Epithelial cell of proximal tubule (primary cell): Measurements from ENCODE around the gene TPCN1. TPM values are rescaled to one million over a fixed set of nuclear protein-coding genes. Genes with fewer than 3 reads are reported as not detected.
A peak's percentile ranks its signal among the peaks of the same experiment; 100 is the strongest.

Experiments used
- DNase-seq: peaks from one replicate; pipeline ENCODE4 v3.0.0-alpha.2; 2011; ENCODE audit warnings: low read depth
- H3K4me3 ChIP-seq: 2 replicates; pipeline ENCODE4 v1.5.1; 2011; ENCODE audit warnings: low read depth, mild to moderate bottlenecking, low read length
- total RNA-seq: library from RNA; depleted of rRNA; stranded (reverse); fragments of >200 nt; gene quantifications from 2 replicates; pipeline ENCODE4 v1.2.3, GENCODE V29; 2015
- TF ChIP-seq, protein P1 (sequence below): conservative IDR thresholded peaks from 2 replicates; pipeline ENCODE4 v1.5.1; 2012; ENCODE audit warnings: low read depth, mild to moderate bottlenecking, low read length

The TPCN1 gene
- total RNA-seq, 1 donor from 2014 or later: 32.0 TPM

DNA sequence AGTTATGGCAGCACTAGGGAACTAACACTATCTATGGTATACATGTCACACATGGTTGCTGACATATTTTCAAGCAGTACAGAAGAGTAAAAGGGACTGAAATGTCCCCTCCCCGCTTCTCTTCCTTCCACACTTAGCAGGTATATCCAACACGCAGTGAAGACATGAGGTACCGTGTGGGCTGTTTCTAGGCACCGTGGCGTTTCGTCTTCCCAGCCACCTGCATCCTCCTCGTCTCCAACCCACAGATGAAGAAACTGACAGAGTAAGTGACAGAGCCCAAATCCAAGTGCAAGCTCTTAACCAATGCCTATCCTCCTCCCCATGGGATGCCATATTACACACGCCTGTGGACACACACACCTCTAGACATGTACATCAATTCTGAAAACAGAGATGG, 81.2 kb downstream of the TPCN1 start:
- H3K4me3 ChIP-seq: no peak overlapping the region
- no peak for DNase-seq
- TF ChIP-seq, protein P1, sequence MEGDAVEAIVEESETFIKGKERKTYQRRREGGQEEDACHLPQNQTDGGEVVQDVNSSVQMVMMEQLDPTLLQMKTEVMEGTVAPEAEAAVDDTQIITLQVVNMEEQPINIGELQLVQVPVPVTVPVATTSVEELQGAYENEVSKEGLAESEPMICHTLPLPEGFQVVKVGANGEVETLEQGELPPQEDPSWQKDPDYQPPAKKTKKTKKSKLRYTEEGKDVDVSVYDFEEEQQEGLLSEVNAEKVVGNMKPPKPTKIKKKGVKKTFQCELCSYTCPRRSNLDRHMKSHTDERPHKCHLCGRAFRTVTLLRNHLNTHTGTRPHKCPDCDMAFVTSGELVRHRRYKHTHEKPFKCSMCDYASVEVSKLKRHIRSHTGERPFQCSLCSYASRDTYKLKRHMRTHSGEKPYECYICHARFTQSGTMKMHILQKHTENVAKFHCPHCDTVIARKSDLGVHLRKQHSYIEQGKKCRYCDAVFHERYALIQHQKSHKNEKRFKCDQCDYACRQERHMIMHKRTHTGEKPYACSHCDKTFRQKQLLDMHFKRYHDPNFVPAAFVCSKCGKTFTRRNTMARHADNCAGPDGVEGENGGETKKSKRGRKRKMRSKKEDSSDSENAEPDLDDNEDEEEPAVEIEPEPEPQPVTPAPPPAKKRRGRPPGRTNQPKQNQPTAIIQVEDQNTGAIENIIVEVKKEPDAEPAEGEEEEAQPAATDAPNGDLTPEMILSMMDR: no peak

DNA sequence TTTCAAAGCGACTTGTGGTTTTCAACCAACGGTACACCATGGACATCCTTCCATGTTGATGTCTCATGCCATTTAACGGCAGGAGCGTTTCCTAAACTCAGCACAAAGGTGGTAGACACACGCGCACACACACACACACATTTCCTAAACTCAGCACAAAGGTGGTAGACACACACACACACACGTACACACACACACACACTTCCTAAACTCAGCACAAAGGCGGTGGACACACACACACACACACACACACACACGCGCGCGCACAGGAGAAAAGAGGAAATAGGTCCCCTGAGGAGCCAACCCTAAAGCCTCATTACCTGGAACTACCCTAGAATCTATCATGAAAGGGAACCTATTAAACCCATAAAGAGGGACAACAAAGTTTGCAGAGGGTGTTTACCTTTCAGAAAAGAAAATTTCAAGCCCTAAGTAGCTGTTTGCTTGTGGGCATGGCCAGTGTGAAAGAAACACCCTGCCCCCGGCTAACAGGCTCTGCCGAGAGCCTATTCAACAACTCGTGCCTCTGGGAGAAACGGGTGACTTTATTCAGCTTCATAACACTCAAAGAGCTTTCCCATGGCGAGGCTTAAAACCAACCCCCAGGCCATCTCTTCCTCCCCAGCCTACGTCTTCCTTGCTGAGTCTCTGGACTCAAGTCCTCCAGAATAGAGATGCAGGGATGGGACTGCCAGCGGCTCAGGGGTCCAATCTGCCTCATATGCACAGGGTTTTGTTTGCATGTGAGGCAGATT, 81.8 kb downstream of the TPCN1 start:
- TF ChIP-seq, protein P1: no peak
- DNase-seq: no peak
- no peak overlapping the region for H3K4me3 ChIP-seq

DNA sequence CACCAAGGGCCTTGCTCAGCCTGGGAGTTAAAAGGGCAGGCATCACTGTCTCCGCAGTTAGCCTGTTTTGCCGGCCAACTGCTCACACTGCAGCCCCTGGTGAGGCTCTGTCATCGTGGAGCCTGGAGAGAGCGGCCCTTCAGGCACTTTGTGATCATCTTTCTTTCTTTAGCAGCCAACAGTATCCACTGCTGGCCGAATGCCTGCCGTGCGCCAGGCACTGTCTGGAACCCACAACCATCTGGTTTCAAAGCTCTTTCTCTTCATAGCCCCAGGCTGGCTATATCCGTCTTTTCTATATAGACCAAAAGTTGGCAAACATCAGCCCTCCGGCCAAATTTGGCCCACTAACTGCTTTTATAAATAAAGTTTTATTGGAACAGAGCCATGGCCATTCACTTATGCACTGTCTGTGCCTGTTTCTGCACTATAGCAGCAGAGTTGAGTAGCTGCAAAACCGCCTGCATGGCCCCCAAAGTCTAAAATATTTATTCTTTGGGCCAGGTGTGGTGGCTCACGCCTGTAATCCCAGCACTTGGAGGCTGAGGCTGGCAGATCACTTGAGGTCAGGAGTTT, 84.1 kb downstream of the TPCN1 start:
- DNase-seq: no peak
- H3K4me3 ChIP-seq: no peak overlapping the region
- TF ChIP-seq, protein P1: no peak

DNA sequence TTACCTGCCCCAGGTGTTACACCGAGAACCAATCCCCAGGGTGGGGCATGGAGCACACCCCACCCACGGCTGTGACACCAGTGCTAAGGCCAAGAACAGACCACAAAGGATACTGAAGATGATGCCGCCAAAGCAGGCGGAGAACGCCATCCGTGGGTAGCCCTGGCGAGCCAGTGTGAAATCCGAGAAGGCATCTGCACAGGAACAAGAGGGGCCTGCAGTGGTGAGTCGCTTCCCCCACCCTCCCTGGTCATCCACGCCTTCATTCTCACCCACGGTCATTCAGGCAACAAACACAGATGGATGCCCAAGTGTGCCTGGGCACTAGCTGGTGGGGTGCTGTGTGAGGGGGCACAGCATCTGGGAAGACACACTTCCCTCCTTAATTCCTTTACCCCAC, 85.1 kb downstream of the TPCN1 start:
- no peak overlapping the region for H3K4me3 ChIP-seq
- DNase-seq: no peak
- TF ChIP-seq, protein P1: no peak

DNA sequence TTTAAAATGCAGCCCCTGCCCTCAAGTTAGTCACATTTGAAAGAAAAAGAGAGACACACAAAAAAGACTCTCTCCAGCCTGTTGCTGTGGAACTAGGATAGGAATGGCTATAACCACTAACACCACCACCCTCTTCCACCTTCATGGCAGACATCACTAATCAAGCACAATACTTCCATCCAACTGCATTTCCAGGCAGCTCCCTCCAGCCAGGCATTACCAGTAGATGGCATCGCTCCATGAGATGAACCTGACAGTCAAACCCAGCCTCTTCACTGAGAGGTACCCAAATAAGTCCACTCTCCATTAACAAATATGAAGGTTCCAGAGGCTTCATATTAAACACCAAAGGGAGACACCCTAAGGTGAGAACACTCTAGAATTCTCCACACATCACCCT, 89.2 kb downstream of the TPCN1 start:
- TF ChIP-seq, protein P1: peak; percentile 28
- DNase-seq: no peak

DNA sequence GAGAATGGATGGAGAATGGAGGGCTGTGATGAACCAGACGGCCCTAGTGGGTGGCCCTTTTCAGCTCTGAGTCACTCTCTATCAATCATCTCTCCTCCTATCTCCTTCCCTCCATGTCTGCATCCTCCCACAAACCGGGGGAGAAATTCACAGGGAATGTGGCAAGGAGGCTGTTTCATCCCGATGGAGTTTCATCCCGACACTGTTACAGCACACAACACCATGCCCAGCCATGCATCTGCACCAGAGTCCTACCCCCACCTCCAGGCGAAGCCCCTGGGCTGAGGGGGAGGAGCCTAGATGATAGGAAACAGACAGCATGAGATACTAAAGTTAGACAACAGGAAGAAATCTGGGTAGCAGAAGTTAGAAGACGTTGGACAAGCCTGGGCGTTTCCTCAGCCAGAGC, 92.9 kb downstream of the TPCN1 start:
- no peak overlapping the region for H3K4me3 ChIP-seq
- TF ChIP-seq, protein P1: no peak
- no peak for DNase-seq

More for the DNA sequence above, 89.2 kb downstream of the TPCN1 start:
- no peak overlapping the region for H3K4me3 ChIP-seq

DNA sequence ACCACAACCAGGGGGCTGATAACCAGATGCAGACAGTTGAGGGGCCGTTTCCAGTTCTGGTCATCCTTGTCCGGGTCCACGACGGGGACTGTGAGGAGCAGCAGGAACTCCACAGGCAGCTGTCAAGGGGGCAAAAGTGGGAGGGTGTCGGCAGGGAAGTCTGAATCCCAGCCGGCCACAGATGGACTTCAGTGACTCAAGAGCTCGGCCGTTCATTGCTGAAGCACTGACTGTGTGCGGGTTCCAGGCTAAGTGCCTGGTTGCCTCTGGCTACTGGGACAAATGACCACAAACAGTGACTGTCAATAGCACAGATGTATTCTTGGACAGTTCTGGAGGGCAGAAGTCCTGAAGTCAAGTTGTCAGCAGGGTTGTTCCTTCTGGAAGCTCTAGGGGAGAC, 94.1 kb downstream of the TPCN1 start:
- no peak for DNase-seq
- no peak overlapping the region for H3K4me3 ChIP-seq
- TF ChIP-seq, protein P1: no peak
